Activated T-helper 2 cell treated with anti-CD3 and anti-CD28 coated beads, Interferon-gamma antibody, Interleukin-2, Interleukin-4, amounts not matched to agents 10 μg/mL and 5 μg/mL and 100 μg/mL, durations not matched to agents 14 hours and 24 hours and 36 hours (primary cell): ENCODE measurements around the gene FAU. TPM values are rescaled to one million over a fixed set of nuclear protein-coding genes. Genes with fewer than 3 reads are reported as not detected.

Experiments
- DNase-seq: peaks from one replicate; pipeline ENCODE4 v3.0.0; 2021; ENCODE audit warnings: low spot score
- H3K27ac Mint-ChIP-seq: one replicate; pipeline ENCODE4 v1.8.0; 2021; ENCODE audit warnings: mixed read lengths
- H3K27me3 Mint-ChIP-seq: one replicate; pipeline ENCODE4 v1.8.0; 2021; ENCODE audit warnings: low read depth, mixed read lengths
- H3K36me3 Mint-ChIP-seq: one replicate; pipeline ENCODE4 v1.8.0; 2021; ENCODE audit warnings: low read depth, mixed read lengths
- H3K4me1 Mint-ChIP-seq: one replicate; pipeline ENCODE4 v1.8.0; 2021; ENCODE audit warnings: low read depth, mixed read lengths
- H3K4me3 Mint-ChIP-seq: one replicate; pipeline ENCODE4 v1.8.0; 2021; ENCODE audit warnings: low read depth, mild to moderate bottlenecking, moderate library complexity, mixed read lengths
- H3K9me3 Mint-ChIP-seq: one replicate; pipeline ENCODE4 v1.8.0; 2021; ENCODE audit warnings: mixed read lengths
- intact Hi-C: fragments of 100-400 bp; cut with micrococcal nuclease; formaldehyde crosslinking; loops from one replicate; pipeline ENCODE4 v1.15.1; 2023
- total RNA-seq: library from RNA; stranded (reverse); gene quantifications from 2 replicates; pipeline ENCODE4 v1.2.3, GENCODE V29; 2022

FAU gene
- total RNA-seq, 1 donor from 2014 or later, result 1,034 TPM

DNA sequence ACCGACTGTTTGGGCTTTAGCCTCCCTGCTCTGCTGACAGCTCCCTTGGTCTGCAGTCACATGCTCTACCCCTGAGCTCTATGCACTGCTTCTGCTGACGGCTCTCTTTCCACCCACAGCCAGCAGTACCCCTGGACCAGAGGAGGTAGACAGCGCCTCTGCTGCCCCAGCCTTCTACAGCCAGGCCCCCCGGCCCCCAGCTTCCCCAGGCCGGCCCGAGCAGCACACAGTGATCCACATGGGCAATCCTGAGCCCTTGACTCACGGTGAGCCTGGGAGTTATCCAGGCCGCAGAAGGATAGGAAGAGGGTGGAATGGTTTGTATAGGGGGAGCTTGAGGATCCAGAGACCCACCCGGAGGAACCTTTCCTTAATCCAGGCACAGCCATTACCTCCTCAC is 35.1 kb downstream of the FAU start:
- Mint-ChIP-seq H3K27ac (no peak overlapping the region), H3K36me3 (peaks cover 55% of the 10 kb centered on the region), H3K27me3 (no peaks in the 10 kb centered on the region), H3K4me1 (peaks cover 20% of the 10 kb centered on the region), H3K9me3 (no peaks in the 10 kb centered on the region), H3K4me3 (no peak overlapping the region)
- intact Hi-C loops, result loop anchor here (10.0 kb wide), 1 partner anchor 768 kb away; the partner anchor contains the start of gene CFL1
- no peak for DNase-seq

DNA sequence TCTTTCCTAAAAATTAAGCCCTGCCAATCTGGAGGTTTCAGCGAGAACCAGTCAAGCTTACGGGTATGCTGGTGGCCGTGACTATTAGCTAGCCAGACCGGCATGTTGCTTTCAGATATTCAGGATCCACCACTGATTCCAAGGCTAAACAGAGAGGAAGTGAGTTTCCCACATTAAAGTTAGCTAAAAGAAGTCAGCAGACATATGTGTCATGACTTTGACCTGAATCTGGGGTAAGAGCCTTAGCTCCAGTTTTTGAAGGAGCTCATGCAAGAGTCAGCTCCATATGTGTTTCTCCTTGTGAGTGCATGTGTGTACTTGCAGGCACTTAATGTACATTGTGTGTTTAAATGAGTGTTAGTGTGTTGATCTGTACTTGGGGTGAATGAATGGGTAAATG is 36.5 kb downstream of the FAU start:
- DNase-seq, result no peak
- intact Hi-C loops, result loop anchor here (2.0 to 10.0 kb wide), 2 partner anchors 25 to 769 kb away; partner anchors contain the start of genes CFL1 and TM7SF2
- no peaks in the 10 kb centered on the region for H3K9me3 Mint-ChIP-seq
- H3K27ac Mint-ChIP-seq, result peak overlapping the region; percentile 97
- peaks cover 66% of the 10 kb centered on the region for H3K36me3 Mint-ChIP-seq
- H3K4me3 Mint-ChIP-seq, result peak overlapping the region; percentile 97
- H3K4me1 Mint-ChIP-seq, result peaks cover 25% of the 10 kb centered on the region
- H3K27me3 Mint-ChIP-seq, result no peaks in the 10 kb centered on the region

DNA sequence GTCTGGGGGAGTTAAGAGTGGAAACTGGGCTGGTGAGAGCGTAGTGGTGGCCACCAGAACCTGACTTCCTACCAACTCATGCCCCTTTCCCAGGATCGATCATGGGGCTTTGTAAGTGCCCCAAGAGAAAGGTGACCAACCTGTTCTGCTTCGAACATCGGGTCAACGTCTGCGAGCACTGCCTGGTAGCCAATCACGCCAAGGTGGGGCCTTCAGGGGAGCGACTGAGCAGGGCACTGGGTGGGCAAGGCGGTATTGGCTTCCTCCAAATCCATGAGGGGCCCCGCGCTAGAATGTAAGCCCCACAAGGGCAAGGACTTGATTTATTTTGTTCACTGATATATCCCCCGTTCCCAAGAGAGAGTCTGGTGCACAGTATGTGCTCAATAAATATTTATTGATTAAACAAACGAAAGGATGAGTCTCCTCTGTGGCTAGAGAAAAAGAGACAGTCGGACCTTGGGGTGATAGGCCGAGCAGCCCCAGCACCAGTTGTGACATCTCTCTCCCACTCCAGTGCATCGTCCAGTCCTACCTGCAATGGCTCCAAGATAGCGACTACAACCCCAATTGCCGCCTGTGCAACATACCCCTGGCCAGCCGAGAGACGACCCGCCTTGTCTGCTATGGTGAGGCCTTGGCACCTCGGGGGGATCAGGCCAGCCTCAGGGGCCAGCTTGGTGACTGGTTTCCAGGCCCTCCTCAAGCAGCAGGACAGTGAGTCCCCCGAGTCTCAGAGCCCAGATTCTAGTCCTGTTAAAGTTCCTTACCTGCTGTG is 37.1 kb downstream of the FAU start:
- Mint-ChIP-seq H3K4me1 (peaks cover 28% of the 10 kb centered on the region), H3K9me3 (no peaks in the 10 kb centered on the region), H3K27ac (peak overlapping the region; percentile 97), H3K4me3 (peak overlapping the region; percentile 97), H3K36me3 (peaks cover 71% of the 10 kb centered on the region), H3K27me3 (no peaks in the 10 kb centered on the region)
- intact Hi-C loops, result loop anchor here (1.0 to 10.0 kb wide), 7 partner anchors 12 to 770 kb away; partner anchors contain the start of genes ARL2, CFL1, FAU and MRPL49
- no peak for DNase-seq

DNA sequence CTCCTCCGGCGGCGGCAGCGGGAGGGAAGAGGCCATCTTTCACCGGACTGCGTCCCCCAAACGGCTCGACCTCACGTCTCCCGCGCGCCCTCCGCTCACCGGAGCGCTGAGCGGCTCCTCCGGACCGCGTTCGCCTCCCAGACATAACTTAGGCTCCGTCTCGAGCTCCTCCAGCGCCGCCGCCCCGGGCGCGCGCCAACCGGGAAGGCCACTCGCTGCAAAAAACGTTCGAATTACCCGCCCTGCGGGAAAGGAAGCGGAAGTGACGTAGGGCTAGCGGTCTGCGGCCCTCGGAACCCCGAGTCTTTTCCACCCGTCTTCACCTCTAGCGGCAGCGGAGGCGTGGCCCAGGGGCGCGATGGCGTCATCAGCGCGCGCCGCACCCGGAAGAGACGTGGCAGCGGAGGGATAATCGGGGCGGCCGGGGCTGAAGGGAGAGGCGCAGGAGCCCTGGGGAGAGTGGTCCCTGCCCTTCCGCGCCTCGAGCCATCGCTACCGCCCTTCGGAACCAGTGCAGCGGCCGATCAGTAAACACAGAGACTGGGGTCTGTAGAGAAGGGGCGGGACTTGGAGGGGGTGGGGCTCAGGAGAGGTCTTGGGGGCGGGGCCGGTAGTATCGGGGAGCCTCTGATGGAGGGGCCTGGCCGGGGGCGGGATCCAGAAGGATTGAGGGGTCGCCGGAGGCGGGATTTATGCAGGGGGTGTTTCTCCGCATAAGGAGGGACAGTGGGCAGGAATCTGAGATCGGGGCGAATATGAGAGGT is 37.9 kb downstream of the FAU start, which contains the start of the genes CDCA5 and ZFPL1:
CDCA5 (minus strand) TSS at position 207 of the 764 bp plus-strand sequence; CDS start at position 145, 62 bp downstream.
ZFPL1 (plus strand) TSS at position 389 of the 764 bp plus-strand sequence. CDS start 477 bp downstream, outside the sequence.
- Mint-ChIP-seq H3K27me3 (no peaks in the 10 kb centered on the region), H3K36me3 (peaks cover 68% of the 10 kb centered on the region), H3K9me3 (no peaks in the 10 kb centered on the region), H3K27ac (peak within 1 kb of the TSS; percentile 97), H3K4me1 (peaks cover 32% of the 10 kb centered on the region), H3K4me3 (peak within 1 kb of the TSS; percentile 97)
- peak; percentile 96 for DNase-seq
- intact Hi-C loops, result loop anchor here (1.0 to 10.0 kb wide), 7 partner anchors 12 to 771 kb away; partner anchors contain the start of genes ARL2, CFL1, FAU and MRPL49

DNA sequence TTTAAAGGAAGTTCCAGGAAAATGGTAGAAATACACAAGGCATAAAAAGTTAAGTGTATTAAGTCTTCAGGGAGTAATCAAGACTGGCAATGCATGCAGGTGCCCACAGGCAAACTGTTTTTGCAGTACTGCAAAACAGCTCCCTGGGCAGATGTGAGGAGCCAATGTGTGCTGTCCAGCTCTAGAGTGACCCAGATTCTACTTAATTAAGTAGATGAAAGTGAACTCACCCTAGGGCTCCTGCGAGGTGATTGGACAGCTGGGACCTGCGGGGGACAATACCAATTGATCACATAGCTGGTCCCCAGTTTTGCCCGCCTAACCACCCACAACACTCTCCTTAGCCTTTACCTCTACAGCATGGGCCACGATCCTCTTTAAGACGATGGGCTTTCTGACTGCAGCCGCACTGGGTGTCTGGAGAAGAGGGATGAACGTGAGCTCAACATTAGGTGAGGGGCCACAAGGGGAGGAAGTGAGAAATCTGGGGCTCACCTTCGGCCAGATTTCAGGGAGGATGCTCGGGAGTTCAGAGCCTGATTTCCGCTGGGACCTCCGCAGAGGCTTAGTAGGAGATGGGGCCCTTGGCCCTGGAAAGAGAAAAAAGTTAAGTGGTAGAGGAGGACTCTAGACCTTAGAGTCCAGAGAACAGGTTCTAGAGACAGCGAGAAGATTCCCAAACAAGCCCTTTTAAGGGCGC is 38.6 kb downstream of the FAU start:
- Mint-ChIP-seq H3K27me3 (no peaks in the 10 kb centered on the region), H3K27ac (peak overlapping the region; percentile 97), H3K4me1 (peaks cover 39% of the 10 kb centered on the region), H3K9me3 (no peaks in the 10 kb centered on the region), H3K4me3 (peak overlapping the region; percentile 97), H3K36me3 (peaks cover 68% of the 10 kb centered on the region)
- no peak for DNase-seq
- intact Hi-C loops, result loop anchor here (5.0 to 10.0 kb wide), 4 partner anchors 41 to 772 kb away; partner anchors contain the start of genes ARL2, CFL1, SAC3D1 and SNX15

DNA sequence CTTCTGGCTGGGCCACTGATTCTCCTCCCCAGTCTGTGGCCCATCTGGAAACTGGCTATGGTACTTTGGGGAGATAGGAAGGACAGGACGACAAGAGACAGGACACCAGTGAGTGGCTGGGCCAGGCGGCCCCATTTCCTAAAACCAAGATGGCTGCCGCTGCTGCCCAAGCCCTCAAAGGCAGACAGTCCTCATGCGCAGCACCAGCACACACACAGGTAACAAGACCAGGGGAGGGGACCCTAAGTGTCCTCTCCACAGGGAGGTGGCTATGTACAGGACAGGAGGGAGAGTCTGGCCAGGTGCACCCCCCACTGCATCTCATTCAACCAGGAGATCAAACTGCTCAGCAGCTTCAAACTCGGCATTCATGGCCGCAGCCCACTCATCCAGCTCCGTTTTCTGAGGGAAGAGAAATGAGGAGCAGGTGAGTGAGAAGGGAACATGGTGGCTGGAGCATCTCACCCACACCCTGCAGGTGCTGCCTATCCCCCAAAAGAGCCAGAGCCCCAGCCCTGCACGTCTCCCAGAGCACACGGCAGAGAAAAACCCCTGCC is 43.1 kb downstream of the FAU start:
- peaks cover 36% of the 10 kb centered on the region for H3K4me1 Mint-ChIP-seq
- peak overlapping the region; percentile 1 for H3K4me3 Mint-ChIP-seq

DNA sequence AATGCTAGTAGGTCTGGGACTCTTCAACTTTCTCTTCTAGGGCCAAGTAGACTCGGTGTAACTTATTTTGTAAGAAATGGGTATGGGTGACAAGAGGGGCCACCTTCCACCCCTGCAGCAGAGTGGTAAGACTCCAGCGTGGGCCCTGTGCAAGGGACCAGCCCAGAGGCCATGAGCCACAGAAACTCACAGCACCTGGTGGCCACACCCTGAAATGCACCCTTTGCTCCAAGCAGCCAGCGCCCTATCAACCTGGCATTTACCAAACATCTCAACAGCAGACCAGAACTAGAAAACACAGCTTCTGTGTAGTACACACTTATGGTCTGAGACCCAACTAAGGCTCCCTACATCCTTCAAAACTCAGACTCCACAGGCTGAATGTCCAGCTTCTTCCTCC is 43.8 kb downstream of the FAU start:
- H3K4me3 Mint-ChIP-seq, result no peak overlapping the region
- H3K27ac Mint-ChIP-seq, result peak overlapping the region; percentile 77
- peaks cover 36% of the 10 kb centered on the region for H3K4me1 Mint-ChIP-seq
- intact Hi-C loops, result no loop called here
- no peaks in the 10 kb centered on the region for H3K27me3 Mint-ChIP-seq
- peaks cover 68% of the 10 kb centered on the region for H3K36me3 Mint-ChIP-seq
- H3K9me3 Mint-ChIP-seq, result no peaks in the 10 kb centered on the region
- peak; percentile 63 for DNase-seq

More for the DNA sequence above, 43.1 kb downstream of the FAU start:
- no peak for DNase-seq
- H3K9me3 Mint-ChIP-seq, result no peaks in the 10 kb centered on the region
- intact Hi-C loops, result no loop called here
- H3K36me3 Mint-ChIP-seq, result peaks cover 73% of the 10 kb centered on the region
- H3K27ac Mint-ChIP-seq, result peak overlapping the region; percentile 77
- H3K27me3 Mint-ChIP-seq, result no peaks in the 10 kb centered on the region

DNA sequence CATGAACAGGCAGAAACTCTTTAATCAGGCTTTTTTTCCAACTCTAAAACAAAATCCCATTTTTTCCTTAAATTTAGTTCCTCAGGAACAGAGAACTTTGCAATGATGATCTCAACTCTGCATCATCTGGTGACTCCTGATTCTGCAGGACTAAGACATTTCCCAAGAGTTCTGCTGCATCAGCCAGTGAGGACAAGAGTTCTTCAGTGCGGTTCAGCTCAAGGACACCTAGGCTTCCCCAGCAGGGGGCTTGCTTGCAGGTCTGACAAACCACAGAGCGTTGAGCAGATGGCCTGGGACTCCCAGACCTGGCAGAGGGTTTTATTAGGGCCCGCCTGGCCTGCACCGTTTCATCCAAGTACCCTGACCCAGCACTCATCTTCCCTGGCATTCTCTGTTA is 44.5 kb downstream of the FAU start:
- Mint-ChIP-seq H3K4me1 (peaks cover 31% of the 10 kb centered on the region), H3K9me3 (no peaks in the 10 kb centered on the region), H3K27me3 (no peaks in the 10 kb centered on the region), H3K4me3 (no peak overlapping the region), H3K36me3 (peaks cover 61% of the 10 kb centered on the region), H3K27ac (peak overlapping the region; percentile 42)
- intact Hi-C loops, result no loop called here
- no peak for DNase-seq

DNA sequence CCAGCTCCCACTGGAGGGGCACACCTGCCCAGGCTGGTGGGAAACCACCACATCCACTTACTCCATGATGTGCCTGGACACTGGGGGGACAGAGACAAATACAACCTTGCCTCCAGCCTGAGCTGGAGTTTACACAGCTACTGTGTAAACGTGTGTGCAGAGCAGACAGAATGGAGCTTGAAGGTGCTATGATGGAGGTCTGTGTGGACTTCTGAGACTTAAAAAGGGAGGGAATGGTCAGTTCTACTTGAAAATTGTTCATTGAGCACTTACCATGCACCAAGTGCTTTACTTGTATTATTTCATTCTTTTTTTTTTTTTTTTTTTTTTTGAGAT is 49.3 kb downstream of the FAU start:
- no peak overlapping the region for H3K4me3 Mint-ChIP-seq
- no peaks in the 10 kb centered on the region for H3K27me3 Mint-ChIP-seq
- intact Hi-C loops, result no loop called here
- peaks cover 21% of the 10 kb centered on the region for H3K36me3 Mint-ChIP-seq
- H3K4me1 Mint-ChIP-seq, result peaks cover 4% of the 10 kb centered on the region
- H3K9me3 Mint-ChIP-seq, result no peaks in the 10 kb centered on the region
- no peak overlapping the region for H3K27ac Mint-ChIP-seq
- DNase-seq, result no peak

DNA sequence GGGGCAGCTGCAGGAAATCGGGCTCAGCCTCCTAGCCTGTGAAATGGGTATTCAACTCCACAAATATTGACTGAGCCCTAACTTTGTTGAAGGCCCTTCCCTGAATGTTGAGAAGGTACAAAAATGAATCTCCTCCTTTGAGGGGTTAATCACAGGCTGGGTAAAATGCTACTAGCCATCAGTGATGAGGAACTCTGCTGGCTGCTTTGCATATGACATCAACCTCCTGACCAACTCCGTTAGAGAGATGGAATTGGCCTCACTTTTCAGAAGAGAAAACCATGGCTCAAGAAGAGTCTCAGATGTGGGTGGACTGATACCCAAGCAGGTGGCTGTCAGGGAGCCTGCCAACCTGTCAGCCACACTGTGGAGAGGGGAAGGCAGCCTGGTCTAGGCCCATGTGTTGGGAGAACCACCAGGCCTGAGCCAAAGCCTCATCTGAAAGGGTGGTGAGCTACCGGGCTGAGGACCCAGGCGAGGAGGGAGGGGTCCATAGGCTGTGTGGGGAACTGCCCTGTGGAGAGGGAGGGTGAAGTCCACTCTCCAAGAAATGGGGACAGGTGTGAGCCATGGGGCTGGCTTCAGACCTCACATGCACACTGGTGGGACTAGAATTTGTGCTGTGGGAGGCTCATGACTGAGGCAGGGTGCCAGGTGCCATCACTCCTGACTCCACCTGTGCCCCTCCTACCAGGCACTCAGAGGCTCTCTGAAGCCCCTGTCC is 49.9 kb downstream of the FAU start:
- no peak for DNase-seq
- no peak overlapping the region for H3K4me3 Mint-ChIP-seq
- no peaks in the 10 kb centered on the region for H3K9me3 Mint-ChIP-seq
- H3K36me3 Mint-ChIP-seq, result peaks cover 16% of the 10 kb centered on the region
- H3K27ac Mint-ChIP-seq, result no peak overlapping the region
- H3K27me3 Mint-ChIP-seq, result no peaks in the 10 kb centered on the region
- intact Hi-C loops, result no loop called here
- peaks cover 4% of the 10 kb centered on the region for H3K4me1 Mint-ChIP-seq
